Ascending aorta (tissue), 2 donors: ENCODE measurements around the gene SLC11A1. TPM values are rescaled to one million over a fixed set of nuclear protein-coding genes. Genes with fewer than 3 reads are reported as not detected.
A peak's percentile ranks its signal among the peaks of the same experiment; 100 is the strongest.

ENCODE experiments used
- DNase-seq, 2 donors: peaks; one replicate each; pipeline ENCODE4 v3.0.0-alpha.2; 2019; ENCODE audit warnings: low spot score in 2 of 2
- H3K27ac ChIP-seq, 2 donors: fragments of 200-600 bp; sonication (generic); one replicate each; pipeline ENCODE4 v1.5.1; 2016 to 2017; ENCODE audit warnings: mild to moderate bottlenecking in 1 of 2
- H3K27me3 ChIP-seq: fragments of 200-600 bp; sonication (generic); one replicate; pipeline ENCODE4 v1.5.1; 2017
- H3K36me3 ChIP-seq, 2 donors: fragments of 200-600 bp; sonication (generic); one replicate each; pipeline ENCODE4 v1.5.1; 2016
- H3K4me1 ChIP-seq, 2 donors: fragments of 200-600 bp; sonication (generic); one replicate each; pipeline ENCODE4 v1.5.1; 2016 to 2017; ENCODE audit warnings: mild to moderate bottlenecking in 1 of 2
- H3K4me3 ChIP-seq, 2 donors: fragments of 200-600 bp; sonication (generic); one replicate each; pipeline ENCODE4 v1.5.1; 2016 to 2017; ENCODE audit warnings: mild to moderate bottlenecking in 1 of 2
- H3K9me3 ChIP-seq, 2 donors: fragments of 200-600 bp; sonication (generic); one replicate each; pipeline ENCODE4 v1.5.1; 2016
- CTCF ChIP-seq, 3 experiments: fragments of 200-600 bp in 2 of 3; fragments of 450-650 bp in 1 of 3; sonication (generic) in 2 of 3; IDR thresholded peaks; one replicate each; pipeline ENCODE4 v1.5.1; 2016 to 2019; ENCODE audit warnings: antibody characterized with exemption in 3 of 3, mild to moderate bottlenecking in 1 of 3, moderate library complexity in 1 of 3
- intact Hi-C: fragments of 100-400 bp; cut with DNase I; formaldehyde crosslinking; loops from one replicate; pipeline ENCODE4 v1.15.1; 2023
- total RNA-seq: library from RNA; depleted of rRNA; stranded (reverse); fragments of >200 nt; gene quantifications from one replicate; pipeline ENCODE4 v1.1.0, GENCODE V29; 2016

The SLC11A1 gene
- total RNA-seq, 1 donor from 2014 or later = 16.4 TPM

DNA sequence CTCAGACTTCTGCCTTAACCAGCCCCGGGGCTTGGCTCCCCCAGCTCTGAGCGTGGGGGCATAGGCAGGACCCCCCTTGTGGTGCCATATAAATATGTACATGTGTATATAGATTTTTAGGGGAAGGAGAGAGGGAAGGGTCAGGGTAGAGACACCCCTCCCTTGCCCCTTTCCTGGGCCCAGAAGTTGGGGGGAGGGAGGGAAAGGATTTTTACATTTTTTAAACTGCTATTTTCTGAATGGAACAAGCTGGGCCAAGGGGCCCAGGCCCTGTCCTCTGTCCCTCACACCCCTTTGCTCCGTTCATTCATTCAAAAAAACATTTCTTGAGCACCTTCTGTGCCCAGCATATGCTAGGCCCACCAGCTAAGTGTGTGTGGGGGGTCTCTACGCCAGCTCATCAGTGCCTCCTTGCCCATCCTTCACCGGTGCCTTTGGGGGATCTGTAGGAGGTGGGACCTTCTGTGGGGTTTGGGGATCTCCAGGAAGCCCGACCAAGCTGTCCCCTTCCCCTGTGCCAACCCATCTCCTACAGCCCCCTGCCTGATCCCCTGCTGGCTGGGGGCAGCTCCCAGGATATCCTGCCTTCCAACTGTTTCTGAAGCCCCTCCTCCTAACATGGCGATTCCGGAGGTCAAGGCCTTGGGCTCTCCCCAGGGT, 23.1 kb downstream of the SLC11A1 start:
- Histone ChIP-seq H3K36me3 (peaks cover 33 to 37% of the 10 kb centered on the region in 2 donors), H3K4me1 (peaks cover 10 to 45% of the 10 kb centered on the region in 2 donors), H3K9me3 (no peaks in the 10 kb centered on the region), H3K27me3 (no peaks in the 10 kb centered on the region), H3K4me3 (peak overlapping the region in 1 of 2 donors; percentile 65), H3K27ac (peak overlapping the region; percentile 88)
- no peak for DNase-seq
- no peak for TF ChIP-seq CTCF (IDR thresholded peaks at IDR 0.05)
- intact Hi-C loops = no loop called here

DNA sequence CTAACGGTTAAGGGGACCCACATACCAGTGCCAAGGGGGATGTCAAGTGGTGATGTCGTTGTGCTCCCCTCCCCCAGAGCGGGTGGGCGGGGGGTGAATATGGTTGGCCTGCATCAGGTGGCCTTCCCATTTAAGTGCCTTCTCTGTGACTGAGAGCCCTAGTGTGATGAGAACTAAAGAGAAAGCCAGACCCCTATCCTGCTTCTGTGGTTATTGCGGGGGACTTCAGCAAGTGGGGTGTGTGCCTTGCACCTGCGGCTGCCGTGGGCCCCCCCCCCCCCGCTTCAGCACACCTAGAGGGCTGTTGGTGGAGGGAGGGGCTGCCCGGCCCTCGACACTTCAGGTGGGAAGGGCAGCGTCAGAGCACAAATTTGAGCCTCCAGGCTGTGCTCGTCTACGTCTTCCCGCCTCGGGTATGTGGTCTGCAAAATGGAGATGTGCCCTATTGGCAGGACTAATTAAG, 23.7 kb downstream of the SLC11A1 start:
- H3K27ac ChIP-seq = peak overlapping the region; percentile 88
- H3K27me3 ChIP-seq = no peaks in the 10 kb centered on the region
- H3K36me3 ChIP-seq = peaks cover 33 to 37% of the 10 kb centered on the region in 2 donors
- TF ChIP-seq CTCF (IDR thresholded peaks at IDR 0.05) = no peak
- H3K4me3 ChIP-seq = peak overlapping the region; percentile 50 to 65
- H3K9me3 ChIP-seq = no peaks in the 10 kb centered on the region
- peaks cover 10 to 45% of the 10 kb centered on the region in 2 donors for H3K4me1 ChIP-seq
- intact Hi-C loops = loop anchor here (1.0 to 2.0 kb wide), 5 partner anchors 9 to 189 kb away; partner anchors contain the start of genes AAMP, ARPC2, CNOT9 and PNKD
- peak in 1 of 2 donors; percentile 76 for DNase-seq

- Histone ChIP-seq H3K36me3 (peaks cover 33 to 35% of the 10 kb centered on the region in 2 donors), H3K9me3 (no peaks in the 10 kb centered on the region), H3K4me1 (peaks cover 8 to 42% of the 10 kb centered on the region in 2 donors), H3K27ac (peak overlapping the region; percentile 88 to 94), H3K4me3 (peak overlapping the region; percentile 56 to 65), H3K27me3 (no peaks in the 10 kb centered on the region)
- TF ChIP-seq CTCF (IDR thresholded peaks at IDR 0.05) = peak; percentile 84 to 87 (median 87)
- intact Hi-C loops = loop anchor here (1.0 to 2.0 kb wide), 5 partner anchors 10 to 190 kb away; partner anchors contain the start of genes AAMP, ARPC2, CNOT9 and PNKD
- peak; percentile 85 to 97 for DNase-seq
These were observed 24.3 kb downstream of the SLC11A1 start for GRCh38 chr2:218406209-218406948.

GRCh38 chr2:218406949-218407618, 25.0 kb downstream of the SLC11A1 start:
- Histone ChIP-seq H3K27me3 (no peaks in the 10 kb centered on the region), H3K4me1 (peaks cover 3 to 35% of the 10 kb centered on the region in 2 donors), H3K9me3 (no peaks in the 10 kb centered on the region), H3K4me3 (peak overlapping the region; percentile 56 to 65), H3K27ac (peak overlapping the region; percentile 88 to 94), H3K36me3 (peaks cover 28 to 30% of the 10 kb centered on the region in 2 donors)
- peak; percentile 44 to 78 for DNase-seq
- intact Hi-C loops = loop anchor here (1.0 to 2.0 kb wide), 5 partner anchors 11 to 190 kb away; partner anchors contain the start of genes AAMP, ARPC2, CNOT9 and PNKD
- TF ChIP-seq CTCF (IDR thresholded peaks at IDR 0.05) = no peak

DNA sequence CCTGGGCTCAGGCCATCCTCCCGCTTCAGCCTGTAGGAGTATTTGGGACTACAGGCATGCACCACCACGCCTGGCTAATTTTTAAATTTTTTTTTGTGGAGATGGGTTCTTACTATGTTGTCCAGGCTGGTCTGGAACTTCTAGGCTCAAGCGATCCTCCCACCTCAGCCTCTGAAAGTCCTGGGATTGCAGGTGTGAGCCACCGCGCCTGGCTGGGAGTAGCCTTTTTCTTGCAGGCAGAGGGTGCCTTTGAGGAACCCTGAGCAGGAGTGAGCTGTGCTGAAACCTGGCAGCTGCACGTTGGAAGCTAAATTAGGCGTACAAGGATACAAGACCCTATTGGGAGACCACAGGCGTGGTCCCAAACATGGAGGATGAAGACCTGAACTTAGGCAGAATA, 25.6 kb downstream of the SLC11A1 start:
- Histone ChIP-seq H3K4me3 (peak overlapping the region in 1 of 2 donors; percentile 65), H3K36me3 (peaks cover 22 to 24% of the 10 kb centered on the region in 2 donors), H3K27me3 (no peaks in the 10 kb centered on the region), H3K27ac (peak overlapping the region; percentile 88 to 94), H3K4me1 (peaks cover 0 to 29% of the 10 kb centered on the region in 2 donors), H3K9me3 (no peaks in the 10 kb centered on the region)
- TF ChIP-seq CTCF (IDR thresholded peaks at IDR 0.05) = no peak
- no peak for DNase-seq
- intact Hi-C loops = loop anchor here (2.0 kb wide), 2 partner anchors 59 to 191 kb away; partner anchors contain the start of gene ARPC2
